Neural cell (in vitro differentiated cells): ENCODE data around the gene CAPN12. TPM values are rescaled to one million over a fixed set of nuclear protein-coding genes. Genes with fewer than 3 reads are reported as not detected.

Experiments used
- H2AFZ ChIP-seq: fragments of 200-600, 300-800 bp; sonication (generic), shearing (Covaris generic); 2 replicates; pipeline ENCODE4 v1.6.0; 2014; ENCODE audit warnings: low read depth, mild to moderate bottlenecking, antibody characterized with exemption, low read length, moderate library complexity
- H3F3A ChIP-seq: fragments of 200-600 bp; shearing (Covaris generic); 2 replicates; pipeline ENCODE4 v1.6.1; 2016; ENCODE audit warnings: mild to moderate bottlenecking, moderate library complexity, mixed read lengths, antibody characterized with exemption, low read length; ENCODE audit not compliant: insufficient read depth, poor library complexity, severe bottlenecking
- H3K27ac ChIP-seq: fragments of 200-600, 300-800 bp; sonication (generic), shearing (Covaris generic); 2 replicates; pipeline ENCODE4 v1.5.1; 2014; ENCODE audit warnings: mild to moderate bottlenecking, low read length, moderate library complexity
- H3K27me3 ChIP-seq: fragments of 300-800, 200-600 bp; sonication (generic), shearing (Covaris generic); 2 replicates; pipeline ENCODE4 v1.6.0; 2014; ENCODE audit warnings: mild to moderate bottlenecking, low read depth, low read length, moderate library complexity; ENCODE audit not compliant: insufficient read depth
- H3K36me3 ChIP-seq: fragments of 300-800, 200-600 bp; sonication (generic), shearing (Covaris generic); 2 replicates; pipeline ENCODE4 v1.5.1; 2014; ENCODE audit warnings: mild to moderate bottlenecking, antibody characterized with exemption, low read length, moderate library complexity; ENCODE audit not compliant: insufficient read depth
- H3K4me2 ChIP-seq: fragments of 300-800, 200-600 bp; sonication (generic), shearing (Covaris generic); 2 replicates; pipeline ENCODE4 v1.6.0; 2014; ENCODE audit warnings: mild to moderate bottlenecking, low read length
- H3K4me3 ChIP-seq: fragments of 300-800, 200-600 bp; sonication (generic), shearing (Covaris generic); 2 replicates; pipeline ENCODE4 v1.5.1; 2014; ENCODE audit warnings: mild to moderate bottlenecking, low read length, moderate library complexity
- H3K79me2 ChIP-seq: fragments of 200-600 bp; shearing (Covaris generic); replicated peaks from 2 replicates; pipeline ENCODE4 v1.6.0; 2014; ENCODE audit warnings: mild to moderate bottlenecking, low read length, moderate library complexity; ENCODE audit not compliant: insufficient read depth
- H3K9ac ChIP-seq: fragments of 300-800, 200-600 bp; sonication (generic), shearing (Covaris generic); 2 replicates; pipeline ENCODE4 v1.6.1; 2016; ENCODE audit warnings: mild to moderate bottlenecking, low read length, mixed read lengths
- H3K9me2 ChIP-seq: fragments of 200-600 bp; shearing (Covaris generic); 2 replicates; pipeline ENCODE4 v1.6.1; 2016; ENCODE audit warnings: mild to moderate bottlenecking, low read length, mixed read lengths; ENCODE audit not compliant: insufficient read depth
- H3K9me3 ChIP-seq: fragments of 200-600, 300-800 bp; sonication (generic), shearing (Covaris generic); 2 replicates; pipeline ENCODE4 v1.6.1; 2016; ENCODE audit warnings: mild to moderate bottlenecking, mixed run types, low read length, moderate library complexity, mixed read lengths
- H4K20me1 ChIP-seq: fragments of 200-600 bp; shearing (Covaris generic); 2 replicates; pipeline ENCODE4 v1.6.1; 2016; ENCODE audit warnings: mild to moderate bottlenecking, mixed run types; ENCODE audit not compliant: insufficient read depth
- CTCF ChIP-seq: fragments of 450-650 bp; IDR thresholded peaks from 2 replicates; pipeline ENCODE4 v1.5.1; 2014; ENCODE audit warnings: antibody characterized with exemption, mild to moderate bottlenecking, moderate library complexity; ENCODE audit not compliant: poor library complexity, severe bottlenecking
- EP300 ChIP-seq: fragments of 450-650 bp; conservative IDR thresholded peaks from 2 replicates; pipeline ENCODE4 v1.6.1; 2014; ENCODE audit warnings: antibody characterized with exemption, mild to moderate bottlenecking, moderate library complexity; ENCODE audit not compliant: poor library complexity, severe bottlenecking
- EZH2 ChIP-seq: fragments of 200-600, 300-800 bp; shearing (Covaris generic), sonication (generic); IDR thresholded peaks from 2 replicates; pipeline ENCODE4 v1.6.1; 2014; ENCODE audit warnings: antibody characterized with exemption, low read length, borderline replicate concordance, mild to moderate bottlenecking; ENCODE audit not compliant: insufficient read depth, poor library complexity, severe bottlenecking
- MXI1 ChIP-seq: fragments of 450-650 bp; conservative IDR thresholded peaks from 2 replicates; pipeline ENCODE4 v1.6.1; 2014; ENCODE audit warnings: antibody characterized with exemption, mild to moderate bottlenecking; ENCODE audit not compliant: poor library complexity, severe bottlenecking
- POLR2AphosphoS5 ChIP-seq: IDR thresholded peaks from 2 replicates; pipeline ENCODE4 v1.6.1; 2012
- RAD21 ChIP-seq: fragments of 450-650 bp; conservative IDR thresholded peaks from 2 replicates; pipeline ENCODE4 v1.6.1; 2014; ENCODE audit warnings: antibody characterized with exemption, mild to moderate bottlenecking, moderate library complexity
- SMC3 ChIP-seq: fragments of 450-650 bp; conservative IDR thresholded peaks from 2 replicates; pipeline ENCODE4 v1.6.1; 2014; ENCODE audit warnings: antibody characterized with exemption, mild to moderate bottlenecking, moderate library complexity; ENCODE audit not compliant: poor library complexity
- TAF1 ChIP-seq: IDR thresholded peaks from 2 replicates; pipeline ENCODE4 v1.6.1; 2012; ENCODE audit warnings: low read depth
- polyA minus RNA-seq: library from RNA; depleted of rRNA, polyadenylated mRNA; stranded (reverse); fragments of >200 nt; gene quantifications from 2 replicates; pipeline ENCODE4 v1.2.3, GENCODE V29; 2014
- polyA plus RNA-seq: library from polyadenylated mRNA; depleted of rRNA; stranded (reverse); fragments of >200 nt; gene quantifications from 2 replicates; pipeline ENCODE4 v1.2.3, GENCODE V29; 2014
- TF ChIP-seq, protein P1 (sequence below): IDR thresholded peaks from 2 replicates; pipeline ENCODE4 v1.6.1; 2012; ENCODE audit warnings: borderline replicate concordance

Gene CAPN12, protein sequence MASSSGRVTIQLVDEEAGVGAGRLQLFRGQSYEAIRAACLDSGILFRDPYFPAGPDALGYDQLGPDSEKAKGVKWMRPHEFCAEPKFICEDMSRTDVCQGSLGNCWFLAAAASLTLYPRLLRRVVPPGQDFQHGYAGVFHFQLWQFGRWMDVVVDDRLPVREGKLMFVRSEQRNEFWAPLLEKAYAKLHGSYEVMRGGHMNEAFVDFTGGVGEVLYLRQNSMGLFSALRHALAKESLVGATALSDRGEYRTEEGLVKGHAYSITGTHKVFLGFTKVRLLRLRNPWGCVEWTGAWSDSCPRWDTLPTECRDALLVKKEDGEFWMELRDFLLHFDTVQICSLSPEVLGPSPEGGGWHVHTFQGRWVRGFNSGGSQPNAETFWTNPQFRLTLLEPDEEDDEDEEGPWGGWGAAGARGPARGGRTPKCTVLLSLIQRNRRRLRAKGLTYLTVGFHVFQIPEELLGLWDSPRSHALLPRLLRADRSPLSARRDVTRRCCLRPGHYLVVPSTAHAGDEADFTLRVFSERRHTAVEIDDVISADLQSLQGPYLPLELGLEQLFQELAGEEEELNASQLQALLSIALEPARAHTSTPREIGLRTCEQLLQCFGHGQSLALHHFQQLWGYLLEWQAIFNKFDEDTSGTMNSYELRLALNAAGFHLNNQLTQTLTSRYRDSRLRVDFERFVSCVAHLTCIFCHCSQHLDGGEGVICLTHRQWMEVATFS
- not detected in 2 replicates for polyA plus RNA-seq
- polyA minus RNA-seq = not detected in 2 replicates

- Histone ChIP-seq H3K36me3 (no peaks in the 10 kb centered on the region), H3K9me3 (no peaks in the 10 kb centered on the region), H3K27me3 (no peaks in the 10 kb centered on the region), H3K9ac (no peak within 1 kb of the TSS), H3K4me2 (no peak within 1 kb of the TSS), H3K4me3 (no peak within 1 kb of the TSS), H3K79me2 (no peaks in the 10 kb centered on the region), H3K9me2 (no peaks in the 10 kb centered on the region), H3K27ac (no peak within 1 kb of the TSS), H4K20me1 (no peaks in the 10 kb centered on the region), H3F3A (no peaks in the 10 kb centered on the region), H2AFZ (no peak within 1 kb of the TSS)
- TF ChIP-seq EP300 = no peak
- no peak for TF ChIP-seq SMC3
- TF ChIP-seq TAF1 = no peak
- no peak for TF ChIP-seq RAD21
- no peak for TF ChIP-seq POLR2AphosphoS5
- TF ChIP-seq MXI1 = no peak
- TF ChIP-seq EZH2 = no peak
- TF ChIP-seq CTCF = no peak
- TF ChIP-seq, protein P1, sequence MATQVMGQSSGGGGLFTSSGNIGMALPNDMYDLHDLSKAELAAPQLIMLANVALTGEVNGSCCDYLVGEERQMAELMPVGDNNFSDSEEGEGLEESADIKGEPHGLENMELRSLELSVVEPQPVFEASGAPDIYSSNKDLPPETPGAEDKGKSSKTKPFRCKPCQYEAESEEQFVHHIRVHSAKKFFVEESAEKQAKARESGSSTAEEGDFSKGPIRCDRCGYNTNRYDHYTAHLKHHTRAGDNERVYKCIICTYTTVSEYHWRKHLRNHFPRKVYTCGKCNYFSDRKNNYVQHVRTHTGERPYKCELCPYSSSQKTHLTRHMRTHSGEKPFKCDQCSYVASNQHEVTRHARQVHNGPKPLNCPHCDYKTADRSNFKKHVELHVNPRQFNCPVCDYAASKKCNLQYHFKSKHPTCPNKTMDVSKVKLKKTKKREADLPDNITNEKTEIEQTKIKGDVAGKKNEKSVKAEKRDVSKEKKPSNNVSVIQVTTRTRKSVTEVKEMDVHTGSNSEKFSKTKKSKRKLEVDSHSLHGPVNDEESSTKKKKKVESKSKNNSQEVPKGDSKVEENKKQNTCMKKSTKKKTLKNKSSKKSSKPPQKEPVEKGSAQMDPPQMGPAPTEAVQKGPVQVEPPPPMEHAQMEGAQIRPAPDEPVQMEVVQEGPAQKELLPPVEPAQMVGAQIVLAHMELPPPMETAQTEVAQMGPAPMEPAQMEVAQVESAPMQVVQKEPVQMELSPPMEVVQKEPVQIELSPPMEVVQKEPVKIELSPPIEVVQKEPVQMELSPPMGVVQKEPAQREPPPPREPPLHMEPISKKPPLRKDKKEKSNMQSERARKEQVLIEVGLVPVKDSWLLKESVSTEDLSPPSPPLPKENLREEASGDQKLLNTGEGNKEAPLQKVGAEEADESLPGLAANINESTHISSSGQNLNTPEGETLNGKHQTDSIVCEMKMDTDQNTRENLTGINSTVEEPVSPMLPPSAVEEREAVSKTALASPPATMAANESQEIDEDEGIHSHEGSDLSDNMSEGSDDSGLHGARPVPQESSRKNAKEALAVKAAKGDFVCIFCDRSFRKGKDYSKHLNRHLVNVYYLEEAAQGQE = no peak
These were observed at the start of gene CAPN12 for GRCh38 chr19:38744298-38744681. Gene CAPN12, minus strand, starts transcription at chr19:38744474. Its CDS starts 309 bp downstream, at chr19:38744165.

- TF ChIP-seq TAF1 = no peak
- TF ChIP-seq, protein P1 = no peak
- TF ChIP-seq EP300 = no peak
- TF ChIP-seq SMC3 = no peak
- no peak for TF ChIP-seq POLR2AphosphoS5
- no peak for TF ChIP-seq CTCF
- TF ChIP-seq MXI1 = no peak
- no peak for TF ChIP-seq EZH2
- TF ChIP-seq RAD21 = no peak
These were observed 49.4 kb upstream of the CAPN12 start for GRCh38 chr19:38793671-38794070.

More at GRCh38 chr19:38793671-38794070, 49.4 kb upstream of the CAPN12 start:
- H3K27me3 ChIP-seq = peaks cover 17% of the 10 kb centered on the region
- no peak overlapping the region for H3K4me2 ChIP-seq
- no peak overlapping the region for H2AFZ ChIP-seq
- no peaks in the 10 kb centered on the region for H3K79me2 ChIP-seq
- no peak overlapping the region for H3K27ac ChIP-seq
- no peaks in the 10 kb centered on the region for H3K9me2 ChIP-seq
- H3K36me3 ChIP-seq = no peaks in the 10 kb centered on the region
- H3K9ac ChIP-seq = no peak overlapping the region
- H3F3A ChIP-seq = no peaks in the 10 kb centered on the region
- H3K4me3 ChIP-seq = no peak overlapping the region
- H3K9me3 ChIP-seq = no peaks in the 10 kb centered on the region
- H4K20me1 ChIP-seq = no peaks in the 10 kb centered on the region
